Measurements from ENCODE around the gene SH2D3A.

DNA sequence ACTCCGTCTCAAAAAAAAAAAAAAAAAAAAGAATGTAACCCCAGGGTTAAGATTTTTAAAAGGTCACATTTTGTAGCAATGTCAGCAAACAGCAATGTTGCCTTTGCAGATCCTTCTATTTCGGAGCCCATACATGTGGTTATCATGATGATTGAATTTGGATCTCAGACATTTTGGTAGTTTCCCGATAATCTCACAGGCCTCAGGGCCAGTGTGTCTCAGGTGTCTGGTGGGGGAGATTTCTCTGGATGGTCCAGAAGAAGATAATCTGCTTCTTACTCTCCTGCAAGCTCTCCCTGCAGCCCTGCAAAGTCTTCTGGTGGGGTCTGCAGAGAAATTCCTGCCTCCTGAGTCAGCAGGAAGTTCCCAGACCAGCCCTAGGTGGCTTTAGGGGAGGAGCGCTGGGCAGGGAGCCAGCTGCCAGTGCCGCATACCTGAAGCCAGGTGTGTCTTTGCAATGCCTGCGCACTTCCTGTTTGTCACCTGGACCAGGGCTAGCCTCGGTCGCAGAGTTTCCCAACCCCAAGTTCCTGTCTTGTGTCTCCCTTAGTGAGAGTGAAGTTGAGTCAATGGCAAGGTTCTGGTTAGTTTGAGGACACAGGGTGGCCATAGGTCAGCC is 1.4 kb downstream of the SH2D3A start:
- TF ChIP-seq, protein P1, sequence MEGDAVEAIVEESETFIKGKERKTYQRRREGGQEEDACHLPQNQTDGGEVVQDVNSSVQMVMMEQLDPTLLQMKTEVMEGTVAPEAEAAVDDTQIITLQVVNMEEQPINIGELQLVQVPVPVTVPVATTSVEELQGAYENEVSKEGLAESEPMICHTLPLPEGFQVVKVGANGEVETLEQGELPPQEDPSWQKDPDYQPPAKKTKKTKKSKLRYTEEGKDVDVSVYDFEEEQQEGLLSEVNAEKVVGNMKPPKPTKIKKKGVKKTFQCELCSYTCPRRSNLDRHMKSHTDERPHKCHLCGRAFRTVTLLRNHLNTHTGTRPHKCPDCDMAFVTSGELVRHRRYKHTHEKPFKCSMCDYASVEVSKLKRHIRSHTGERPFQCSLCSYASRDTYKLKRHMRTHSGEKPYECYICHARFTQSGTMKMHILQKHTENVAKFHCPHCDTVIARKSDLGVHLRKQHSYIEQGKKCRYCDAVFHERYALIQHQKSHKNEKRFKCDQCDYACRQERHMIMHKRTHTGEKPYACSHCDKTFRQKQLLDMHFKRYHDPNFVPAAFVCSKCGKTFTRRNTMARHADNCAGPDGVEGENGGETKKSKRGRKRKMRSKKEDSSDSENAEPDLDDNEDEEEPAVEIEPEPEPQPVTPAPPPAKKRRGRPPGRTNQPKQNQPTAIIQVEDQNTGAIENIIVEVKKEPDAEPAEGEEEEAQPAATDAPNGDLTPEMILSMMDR (IDR thresholded peaks at IDR 0.05; ENCODE audit: low read length) = no peak
- TF ChIP-seq EZH2phosphoT487 (IDR thresholded peaks at IDR 0.05; ENCODE audit: low read length) (no peak), EZH2 (optimal IDR thresholded peaks at IDR 0.05; ENCODE audit: low read depth, low read length) (no peak)
